ENCODE data around the gene SHISAL2A.

Gene SHISAL2A

GRCh38 chr1:52658795-52659194 is 25.8 kb downstream of the SHISAL2A start:
- H3K4me3 ChIP-seq (ENCODE audit: low read depth, low read length), result no peak overlapping the region
- no peak for TF ChIP-seq CTCF (IDR thresholded peaks at IDR 0.05; ENCODE audit: insufficient read depth, low read depth, low read length, missing control alignments)
- DNase-seq (ENCODE audit: low read depth), result no peak

GRCh38 chr1:52659356-52659755 is 26.4 kb downstream of the SHISAL2A start:
- DNase-seq (ENCODE audit: low read depth), result peak; percentile 52
- TF ChIP-seq CTCF (IDR thresholded peaks at IDR 0.05; ENCODE audit: insufficient read depth, low read depth, low read length, missing control alignments), result no peak
- H3K4me3 ChIP-seq (ENCODE audit: low read depth, low read length), result no peak overlapping the region

- no peak for TF ChIP-seq CTCF (IDR thresholded peaks at IDR 0.05; ENCODE audit: insufficient read depth, low read depth, low read length, missing control alignments)
- H3K4me3 ChIP-seq (ENCODE audit: low read depth, low read length), result no peak overlapping the region
- no peak for DNase-seq (ENCODE audit: low read depth)
These were observed 27.1 kb downstream of the SHISAL2A start for GRCh38 chr1:52659851-52660596.

GRCh38 chr1:52660807-52661206 is 27.8 kb downstream of the SHISAL2A start:
- DNase-seq (ENCODE audit: low read depth), result no peak
- H3K4me3 ChIP-seq (ENCODE audit: low read depth, low read length), result no peak overlapping the region
- TF ChIP-seq CTCF (IDR thresholded peaks at IDR 0.05; ENCODE audit: insufficient read depth, low read depth, low read length, missing control alignments), result no peak

- TF ChIP-seq CTCF (IDR thresholded peaks at IDR 0.05; ENCODE audit: insufficient read depth, low read depth, low read length, missing control alignments), result no peak
- no peak overlapping the region for H3K4me3 ChIP-seq (ENCODE audit: low read depth, low read length)
- DNase-seq (ENCODE audit: low read depth), result no peak
These were observed 29.8 kb downstream of the SHISAL2A start for GRCh38 chr1:52662645-52663313.

- no peak for TF ChIP-seq CTCF (IDR thresholded peaks at IDR 0.05; ENCODE audit: insufficient read depth, low read depth, low read length, missing control alignments)
- H3K4me3 ChIP-seq (ENCODE audit: low read depth, low read length), result no peak overlapping the region
- no peak for DNase-seq (ENCODE audit: low read depth)
These were observed 30.7 kb downstream of the SHISAL2A start for GRCh38 chr1:52663716-52664115.
